ENCODE results near the gene RAB3IL1. TPM values are rescaled to one million over a fixed set of nuclear protein-coding genes. Genes with fewer than 3 reads are reported as not detected.

Gene RAB3IL1
- total and polyA plus RNA-seq, 11 donors: 4.7 to 22.0 (median 7.5) TPM

- peaks cover 5 to 24% (median 15%) of the 10 kb centered on the region in 12 donors for H3K4me1 ChIP-seq
- DNase-seq: no peak
- WGBS, 4 donors: 95 to 99% (median 96%) methylated on average over 9 of the region's 9 CpGs
Measured at GRCh38 chr11:61848631-61849030, 68.7 kb downstream of the RAB3IL1 start.

GRCh38 chr11:61847914-61848581 is 69.3 kb downstream of the RAB3IL1 start:
- H3K27me3 ChIP-seq: no peaks in the 10 kb centered on the region
- ATAC-seq (no peak), DNase-seq (peak in 1 of 5 donors; percentile 50)
- H3K27ac ChIP-seq: no peak overlapping the region
- TF ChIP-seq CTCF (IDR thresholded peaks at IDR 0.05) (no peak), POLR2A (IDR thresholded peaks at IDR 0.05) (no peak)
- intact Hi-C loops (cut with DNase I): no loop called here
- peaks cover 5 to 20% (median 15%) of the 10 kb centered on the region in 12 donors for H3K4me1 ChIP-seq
- 91 to 95% (median 94%) methylated on average over 15 to 18 of the region's 18 CpGs for WGBS, 4 donors
- peaks cover 0 to 85% (median 43%) of the 10 kb centered on the region in 9 donors for H3K36me3 ChIP-seq
- no peaks in the 10 kb centered on the region for H3K9me3 ChIP-seq
- H3K4me3 ChIP-seq: no peak overlapping the region

More at GRCh38 chr11:61848631-61849030, 68.7 kb downstream of the RAB3IL1 start:
- H3K4me3 ChIP-seq: no peak overlapping the region
- intact Hi-C loops (cut with DNase I): no loop called here
- TF ChIP-seq POLR2A (IDR thresholded peaks at IDR 0.05): no peak
- H3K27me3 ChIP-seq: no peaks in the 10 kb centered on the region
- no peaks in the 10 kb centered on the region for H3K9me3 ChIP-seq
- H3K36me3 ChIP-seq: peaks cover 0 to 83% (median 39%) of the 10 kb centered on the region in 9 donors
- no peak for ATAC-seq
- H3K27ac ChIP-seq: no peak overlapping the region

Small RNA genes within 50 kb of the gene (microRNA-seq; reads per million reads assigned to microRNA genes)
- gene MIR6746: 2.2 to 8.5 (median 4.4) reads per million in 4 donors

Other genes with a start within 250 kb of the RAB3IL1 start
- 1 to 10 TPM; 2.4 to 5.6 (median 3.8) TPM for gene DAGLA, start 237.2 kb downstream of the RAB3IL1 start, total RNA-seq
- gene DAGLA, start 237.2 kb downstream of the RAB3IL1 start, polyA plus RNA-seq: 1 to 10 TPM; 2.2 to 3.3 TPM
- 10 to 100 TPM in 1 of 9 donors, under 1 TPM in 6, not detected in 2; 0.20 to 41.2 (median 0.32) TPM for gene MYRF, start 164.9 kb downstream of the RAB3IL1 start, total RNA-seq
- under 1 TPM; 0.11 to 0.18 TPM for gene MYRF, start 164.9 kb downstream of the RAB3IL1 start, polyA plus RNA-seq
- gene TMEM258, start 125.0 kb downstream of the RAB3IL1 start, total RNA-seq: 100 to 1,000 TPM in 7 of 9 donors, 10 to 100 TPM in 2; 48.0 to 129 (median 103) TPM
- 100 to 1,000 TPM; 119 to 139 TPM for gene TMEM258, start 125.0 kb downstream of the RAB3IL1 start, polyA plus RNA-seq
- gene FEN1, start 124.7 kb downstream of the RAB3IL1 start, total RNA-seq: 10 to 100 TPM in 1 of 9 donors, 1 to 10 TPM in 8; 3.9 to 13.7 (median 6.8) TPM
- 10 to 100 TPM in 1 of 2 donors, 1 to 10 TPM in 1; 2.6 to 11.9 TPM for gene FEN1, start 124.7 kb downstream of the RAB3IL1 start, polyA plus RNA-seq
- gene FADS1, start 100.6 kb downstream of the RAB3IL1 start, total RNA-seq: 10 to 100 TPM; 16.9 to 37.6 (median 23.6) TPM
- 10 to 100 TPM; 14.3 to 72.6 TPM for gene FADS1, start 100.6 kb downstream of the RAB3IL1 start, polyA plus RNA-seq
- gene FADS2, start 89.3 kb downstream of the RAB3IL1 start, total RNA-seq: 10 to 100 TPM in 8 of 9 donors, 1 to 10 TPM in 1; 2.6 to 38.2 (median 19.2) TPM
- 10 to 100 TPM; 13.8 to 43.6 TPM for gene FADS2, start 89.3 kb downstream of the RAB3IL1 start, polyA plus RNA-seq
- 100 to 1,000 TPM in 3 of 9 donors, 10 to 100 TPM in 6; 53.2 to 147 (median 79.6) TPM for gene FADS3, start 26.0 kb downstream of the RAB3IL1 start, total RNA-seq
- 100 to 1,000 TPM in 1 of 2 donors, 10 to 100 TPM in 1; 65.6 to 237 TPM for gene FADS3, start 26.0 kb downstream of the RAB3IL1 start, polyA plus RNA-seq
- gene BEST1, start 32.8 kb upstream of the RAB3IL1 start, total RNA-seq: 1 to 10 TPM in 4 of 9 donors, under 1 TPM in 5; 0.64 to 4.4 (median 0.94) TPM
- 1 to 10 TPM; 2.1 to 2.8 TPM for gene BEST1, start 32.8 kb upstream of the RAB3IL1 start, polyA plus RNA-seq
- gene FTH1, start 50.1 kb upstream of the RAB3IL1 start, total RNA-seq: 1,000 to 10,000 TPM; 1,764 to 5,397 (median 2,454) TPM
- 1,000 to 10,000 TPM; 2,334 to 3,498 TPM for gene FTH1, start 50.1 kb upstream of the RAB3IL1 start, polyA plus RNA-seq
- 10 to 100 TPM; 10.1 to 22.8 (median 13.4) TPM for gene INCENP, start 206.4 kb upstream of the RAB3IL1 start, total RNA-seq
- 1 to 10 TPM; 2.0 to 7.7 TPM for gene INCENP, start 206.4 kb upstream of the RAB3IL1 start, polyA plus RNA-seq

Measured in heart left ventricle (tissue), 16 donors.